IMR-90 (cell line): ENCODE measurements around the gene DEFB119. TPM values are rescaled to one million over a fixed set of nuclear protein-coding genes. Genes with fewer than 3 reads are reported as not detected.

ENCODE experiments used
- ATAC-seq: fragments of 200-7000 bp; cut with Tn5 transposase; 2 replicates; pipeline ENCODE4 v1.9.1; 2020; ENCODE audit warnings: low read depth, mild to moderate bottlenecking, moderate library complexity
- BruUV-seq: library from RNA; stranded (reverse); fragments of 400-500 nt; replicated peaks from 2 replicates; lab custom pipeline; 2021; lab: Mats Ljungman, UMichigan
- CTCF ChIA-PET: fragments of 300-600 bp; formaldehyde crosslinking; extraction: SDS; loops from one replicate; lab custom pipeline; 2021; ENCODE audit warnings: antibody characterized with exemption; lab: Yijun Ruan, JAX
- POLR2A ChIA-PET: fragments of 300-600 bp; sonication (Branson Sonifier 250); formaldehyde crosslinking; loops from one replicate; lab custom pipeline; 2022; ENCODE audit warnings: antibody characterized with exemption; ENCODE audit not compliant: unreplicated experiment; lab: Charles Lee
- DNase-seq: peaks from one replicate; pipeline ENCODE4 v3.0.0; 2013
- H2AFZ ChIP-seq: replicated peaks from 2 replicates; pipeline ENCODE3; 2013; ENCODE audit warnings: low read length, mild to moderate bottlenecking; ENCODE audit not compliant: poor library complexity
- H2AK5ac ChIP-seq: 2 replicates; pipeline ENCODE4 v1.6.1; 2013; ENCODE audit warnings: low read depth, low read length, inconsistent platforms
- H2AK9ac ChIP-seq: replicated peaks from 2 replicates; pipeline ENCODE3; 2013; ENCODE audit warnings: mild to moderate bottlenecking, low read depth, low read length, moderate library complexity; ENCODE audit not compliant: poor library complexity
- H2BK120ac ChIP-seq: 2 replicates; pipeline ENCODE4 v1.6.1; 2013; ENCODE audit warnings: low read depth, low read length, inconsistent platforms
- H2BK15ac ChIP-seq: 3 replicates; pipeline ENCODE4 v1.6.1; 2013; ENCODE audit warnings: low read depth, low read length, inconsistent platforms
- H2BK20ac ChIP-seq: 2 replicates; pipeline ENCODE4 v1.6.1; 2013; ENCODE audit warnings: low read depth, mild to moderate bottlenecking, inconsistent platforms, low read length, moderate library complexity
- H2BK5ac ChIP-seq: 2 replicates; pipeline ENCODE4 v1.6.1; 2013; ENCODE audit warnings: mild to moderate bottlenecking, low read depth, low read length, inconsistent platforms; ENCODE audit not compliant: poor library complexity, severe bottlenecking
- H3K14ac ChIP-seq: replicated peaks from 2 replicates; pipeline ENCODE4 v1.6.1; 2013; ENCODE audit warnings: low read depth, low read length, inconsistent platforms
- H3K18ac ChIP-seq: 2 replicates; pipeline ENCODE4 v1.6.1; 2013; ENCODE audit warnings: low read depth, low read length, control low read depth
- H3K23ac ChIP-seq: 2 replicates; pipeline ENCODE4 v1.6.1; 2013; ENCODE audit warnings: low read depth, low read length, inconsistent platforms
- H3K27ac ChIP-seq: 2 replicates; pipeline ENCODE4 v1.5.1; 2013; ENCODE audit warnings: mild to moderate bottlenecking, control low read depth, low read length; ENCODE audit not compliant: insufficient read depth
- H3K27me3 ChIP-seq: 2 replicates; pipeline ENCODE4 v1.6.1; 2013; ENCODE audit warnings: low read length; ENCODE audit not compliant: control insufficient read depth, insufficient read depth
- H3K36me3 ChIP-seq: 2 replicates; pipeline ENCODE4 v1.6.1; 2013; ENCODE audit warnings: low read length, mixed read lengths; ENCODE audit not compliant: control insufficient read depth, insufficient read depth
- H3K4ac ChIP-seq: 2 replicates; pipeline ENCODE4 v1.6.1; 2013; ENCODE audit warnings: low read depth, low read length, inconsistent platforms
- H3K4me1 ChIP-seq: 2 replicates; pipeline ENCODE4 v1.6.1; 2013; ENCODE audit warnings: low read length, mixed read lengths; ENCODE audit not compliant: control insufficient read depth, insufficient read depth
- H3K4me2 ChIP-seq: 2 replicates; pipeline ENCODE4 v1.6.1; 2013; ENCODE audit warnings: low read depth, mild to moderate bottlenecking, control low read depth, low read length, moderate library complexity
- H3K4me3 ChIP-seq: 2 replicates; pipeline ENCODE4 v1.5.1; 2013; ENCODE audit warnings: low read depth, mild to moderate bottlenecking, control low read depth, low read length, moderate library complexity; ENCODE audit not compliant: insufficient read depth
- H3K56ac ChIP-seq: 2 replicates; pipeline ENCODE4 v1.6.1; 2013; ENCODE audit warnings: low read length, inconsistent platforms; ENCODE audit not compliant: insufficient read depth; ENCODE audit errors: extremely low read depth
- H3K79me1 ChIP-seq, 2 experiments: 2 replicates each; pipeline ENCODE4 v1.6.1; 2013; ENCODE audit warnings: low read length in 2 of 2, inconsistent platforms in 1 of 2, low read depth in 1 of 2
- H3K9ac ChIP-seq: 2 replicates; pipeline ENCODE4 v1.6.1; 2013; ENCODE audit warnings: low read depth, low read length, control low read depth
- H3K9me1 ChIP-seq: 2 replicates; pipeline ENCODE4 v1.6.1; 2013; ENCODE audit warnings: low read length, inconsistent platforms; ENCODE audit not compliant: insufficient read depth
- H3K9me3 ChIP-seq: 2 replicates; pipeline ENCODE4 v1.6.1; 2013; ENCODE audit warnings: low read length; ENCODE audit not compliant: control insufficient read depth, insufficient read depth
- H4K20me1 ChIP-seq: 2 replicates; pipeline ENCODE4 v1.6.1; 2013; ENCODE audit warnings: low read length, inconsistent platforms; ENCODE audit not compliant: insufficient read depth
- H4K5ac ChIP-seq: 2 replicates; pipeline ENCODE4 v1.6.1; 2013; ENCODE audit warnings: mild to moderate bottlenecking, low read depth, low read length, control low read depth
- H4K8ac ChIP-seq, 2 experiments: 2 replicates each; pipeline ENCODE4 v1.6.1; 2013; ENCODE audit warnings: low read depth in 2 of 2, low read length in 2 of 2, control low read depth in 1 of 2, inconsistent platforms in 1 of 2
- H4K91ac ChIP-seq: 2 replicates; pipeline ENCODE4 v1.6.1; 2013; ENCODE audit warnings: low read depth, low read length, inconsistent platforms; ENCODE audit not compliant: insufficient read depth
- BHLHE40 ChIP-seq: fragments of 150-350 bp; IDR thresholded peaks from 2 replicates; pipeline ENCODE4 v1.6.1; 2016; ENCODE audit warnings: mild to moderate bottlenecking, low read depth, low read length
- CEBPB ChIP-seq: IDR thresholded peaks from 2 replicates; pipeline ENCODE4 v1.6.1; 2012; ENCODE audit warnings: low read depth, low read length, improper control_type of control experiment
- CHD1 ChIP-seq: IDR thresholded peaks from 2 replicates; pipeline ENCODE4 v1.6.1; 2012; ENCODE audit warnings: low read depth, low read length, improper control_type of control experiment
- CTCF ChIP-seq: conservative IDR thresholded peaks from 2 replicates; pipeline ENCODE4 v1.5.1; 2012; ENCODE audit warnings: mild to moderate bottlenecking, low read depth, low read length, improper control_type of control experiment
- ELK1 ChIP-seq: fragments of 150-350 bp; IDR thresholded peaks from 2 replicates; pipeline ENCODE4 v1.6.1; 2016; ENCODE audit warnings: low read depth, mild to moderate bottlenecking, low read length, moderate library complexity, borderline replicate concordance
- FOS ChIP-seq: fragments of 150-350 bp; IDR thresholded peaks from 2 replicates; pipeline ENCODE4 v1.6.1; 2016; ENCODE audit warnings: low read depth, low read length
- MAFK ChIP-seq: IDR thresholded peaks from 2 replicates; pipeline ENCODE4 v1.6.1; 2012; ENCODE audit warnings: low read depth, low read length, improper control_type of control experiment
- MAZ ChIP-seq: IDR thresholded peaks from 2 replicates; pipeline ENCODE4 v1.6.1; 2012; ENCODE audit warnings: low read depth, mild to moderate bottlenecking, low read length, improper control_type of control experiment, moderate library complexity, borderline replicate concordance
- MXI1 ChIP-seq: IDR thresholded peaks from 2 replicates; pipeline ENCODE4 v1.6.1; 2012; ENCODE audit warnings: low read depth, mild to moderate bottlenecking, low read length, moderate library complexity, borderline replicate concordance
- NFE2L2 ChIP-seq: fragments of 150-350 bp; IDR thresholded peaks from 2 replicates; pipeline ENCODE4 v1.6.1; 2016; ENCODE audit warnings: low read depth, mild to moderate bottlenecking, low read length
- POLR2A ChIP-seq: IDR thresholded peaks from 2 replicates; pipeline ENCODE4 v1.6.1; 2012; ENCODE audit warnings: mild to moderate bottlenecking, low read depth, low read length
- RAD21 ChIP-seq: IDR thresholded peaks from 2 replicates; pipeline ENCODE4 v1.6.1; 2012; ENCODE audit warnings: low read length, improper control_type of control experiment
- RCOR1 ChIP-seq: IDR thresholded peaks from 2 replicates; pipeline ENCODE4 v1.6.1; 2012; ENCODE audit warnings: mild to moderate bottlenecking, low read length, improper control_type of control experiment; ENCODE audit not compliant: insufficient replicate concordance
- RFX5 ChIP-seq: IDR thresholded peaks from 2 replicates; pipeline ENCODE4 v1.8.0; 2012; ENCODE audit warnings: low read depth, mild to moderate bottlenecking, low read length, moderate library complexity
- SMC3 ChIP-seq: fragments of 150-350 bp; IDR thresholded peaks from 2 replicates; pipeline ENCODE4 v1.6.1; 2016; ENCODE audit warnings: low read depth, mild to moderate bottlenecking, antibody characterized with exemption, low read length, moderate library complexity
- USF2 ChIP-seq: fragments of 150-350 bp; IDR thresholded peaks from 2 replicates; pipeline ENCODE4 v1.6.1; 2017; ENCODE audit warnings: mild to moderate bottlenecking, antibody characterized with exemption, low read length, low read depth
- WGBS, 2 experiments: methylation state at CpG; one replicate each; pipeline versions ENCODE4 v1.1.5 to v1.1.7; 2013; ENCODE audit warnings: missing lambda C conversion rate in 2 of 2; ENCODE audit not compliant: insufficient read length in 1 of 2; ENCODE audit errors: extremely low coverage in 2 of 2; 5-methylcytosine and 5-hydroxymethylcytosine counted together
- dilution Hi-C: fragments of 300-500 bp; cut with HindIII; formaldehyde crosslinking; loops from one replicate; pipeline ENCODE4 v1.14.3; 2018; ENCODE audit warnings: low sequenced_read_pairs; ENCODE audit not compliant: unreplicated experiment
- in situ Hi-C: fragments of 300-500 bp; cut with MboI; formaldehyde crosslinking; loops from 3 replicates; pipeline ENCODE4 v1.14.3; 2019; ENCODE audit warnings: low sequenced_read_pairs, inconsistent platforms, mixed read lengths
- intact Hi-C: fragments of 100-400 bp; cut with micrococcal nuclease; formaldehyde crosslinking; loops from 2 replicates; pipeline ENCODE4 v1.10.0; 2022
- polyA plus RNA-seq, 3 experiments: library from polyadenylated mRNA; depleted of rRNA; stranded (reverse); fragments of >200 nt; gene quantifications; 2 replicates each; pipeline ENCODE4 v1.2.3, GENCODE V29; 2012; ENCODE audit warnings: low replicate concordance in 1 of 3
- total RNA-seq: library from RNA; depleted of rRNA; stranded (reverse); fragments of >200 nt; gene quantifications from 2 replicates; pipeline ENCODE4 v1.2.3, GENCODE V29; 2012

Gene DEFB119
- total and polyA plus RNA-seq, 2 of the 4 experiments (the other 2 are of a cell fraction), result not detected

- POLR2A ChIA-PET, result no interaction called here
- H3K4ac ChIP-seq, result no peak within 1 kb of the TSS
- no CpG with 5 or more reads among the region's 2 CpGs for WGBS, 2 experiments
Observed at GRCh38 chr20:31368301-31368700, 22.1 kb downstream of the DEFB119 start, which contains the start of gene DEFB118. Gene DEFB118 (plus strand): TSS chr20:31368601. CDS start chr20:31368651, 50 bp downstream.

More at GRCh38 chr20:31368301-31368700, 22.1 kb downstream of the DEFB119 start, which contains the start of gene DEFB118:
- no peaks in the 10 kb centered on the region for H3K9me1 ChIP-seq
- H3K56ac ChIP-seq, result no peak within 1 kb of the TSS
- H2BK20ac ChIP-seq, result no peak within 1 kb of the TSS
- in situ Hi-C loops (no loop called here), intact Hi-C loops (no loop called here), dilution Hi-C loops (no loop called here)
- H4K20me1 ChIP-seq, result no peaks in the 10 kb centered on the region
- no peak within 1 kb of the TSS for H2BK120ac ChIP-seq
- H3K9ac ChIP-seq, result no peak within 1 kb of the TSS
- ATAC-seq, result no peak
- H3K4me1 ChIP-seq, result no peaks in the 10 kb centered on the region
- CTCF ChIA-PET, result no interaction called here
- H3K23ac ChIP-seq, result no peak within 1 kb of the TSS
- no TSS peak for BruUV-seq
- H3K79me1 ChIP-seq, result no peaks in the 10 kb centered on the region
- H3K27me3 ChIP-seq, result no peaks in the 10 kb centered on the region
- H2AK9ac ChIP-seq, result no peak within 1 kb of the TSS
- no peak for DNase-seq
- no peak within 1 kb of the TSS for H2AK5ac ChIP-seq
- H3K14ac ChIP-seq, result no peak within 1 kb of the TSS
- no peak within 1 kb of the TSS for H4K8ac ChIP-seq
- H3K4me2 ChIP-seq, result no peak within 1 kb of the TSS
- H3K36me3 ChIP-seq, result no peaks in the 10 kb centered on the region
- H2BK5ac ChIP-seq, result no peak within 1 kb of the TSS
- no peak within 1 kb of the TSS for H3K4me3 ChIP-seq
- no peak within 1 kb of the TSS for H3K27ac ChIP-seq
- H4K5ac ChIP-seq, result no peak within 1 kb of the TSS
- H2BK15ac ChIP-seq, result no peak within 1 kb of the TSS
- no peak within 1 kb of the TSS for H2AFZ ChIP-seq
- peaks cover 3% of the 10 kb centered on the region; the same call in 1 of the 2 replicates for H3K9me3 ChIP-seq
- H4K91ac ChIP-seq, result no peak within 1 kb of the TSS
- no peak for TF ChIP-seq MAFK
- no peak for TF ChIP-seq MAZ
- no peak for TF ChIP-seq RAD21
- TF ChIP-seq NFE2L2, result no peak
- TF ChIP-seq CEBPB, result no peak
- no peak for TF ChIP-seq CHD1
- no peak for TF ChIP-seq RCOR1
- TF ChIP-seq ELK1, result no peak
- no peak for TF ChIP-seq MXI1
- no peak for TF ChIP-seq BHLHE40
- no peak for TF ChIP-seq POLR2A
- no peak for TF ChIP-seq USF2
- TF ChIP-seq FOS, result no peak
- TF ChIP-seq CTCF, result no peak
- TF ChIP-seq SMC3, result no peak
- no peak for TF ChIP-seq RFX5
- no peak within 1 kb of the TSS for H3K18ac ChIP-seq
